Measurements from ENCODE around the gene FAM53B.

FAM53B gene

DNA sequence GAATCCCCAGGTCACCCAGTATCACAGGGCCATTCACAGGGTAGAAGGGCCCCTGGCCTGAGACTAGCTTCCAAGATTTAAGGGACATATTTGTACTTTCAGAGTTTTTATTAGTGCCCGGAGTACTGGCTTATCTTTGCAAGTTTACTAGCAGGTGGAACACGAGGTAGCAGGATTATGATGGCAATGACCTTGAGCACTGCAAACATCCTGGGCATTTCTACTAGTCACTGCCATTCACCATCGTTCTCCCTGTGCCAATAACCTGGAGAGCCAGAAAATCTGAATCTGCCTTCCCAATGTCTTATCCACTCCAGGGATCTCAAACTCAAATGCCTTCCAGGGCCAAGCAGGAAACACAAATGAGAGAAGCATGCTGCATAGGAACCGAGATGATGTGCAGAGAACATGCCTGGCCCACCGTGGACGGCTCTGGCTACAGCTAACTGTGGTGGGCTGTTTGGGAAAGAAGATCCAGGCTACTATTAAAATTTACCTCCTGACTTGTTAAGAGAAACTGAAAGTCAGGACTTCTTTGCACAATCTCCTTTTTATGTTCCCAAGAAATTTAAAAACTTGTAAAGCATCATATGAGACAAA, 16.7 kb downstream of the FAM53B start:
- DNase-seq: no peak

DNA sequence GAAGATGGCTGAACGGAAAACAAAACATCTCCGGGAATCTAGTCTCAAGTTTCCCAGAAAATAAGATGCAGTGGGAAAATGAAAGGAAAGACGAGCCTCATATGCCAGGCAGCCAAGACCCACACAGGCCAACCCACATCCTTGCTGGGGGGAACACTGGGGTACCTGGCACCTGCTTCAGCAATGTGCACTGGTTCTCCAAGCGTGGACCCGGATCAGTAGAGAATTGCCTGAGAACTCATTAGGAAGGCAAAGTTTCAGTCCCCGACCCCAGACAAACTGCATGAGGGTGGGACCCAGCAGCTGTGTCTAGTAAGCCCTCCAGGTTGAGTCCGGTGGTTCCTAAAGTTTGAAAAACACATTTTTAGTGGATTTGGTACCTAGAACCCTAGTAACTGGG, 18.4 kb downstream of the FAM53B start:
- DNase-seq: no peak

DNA sequence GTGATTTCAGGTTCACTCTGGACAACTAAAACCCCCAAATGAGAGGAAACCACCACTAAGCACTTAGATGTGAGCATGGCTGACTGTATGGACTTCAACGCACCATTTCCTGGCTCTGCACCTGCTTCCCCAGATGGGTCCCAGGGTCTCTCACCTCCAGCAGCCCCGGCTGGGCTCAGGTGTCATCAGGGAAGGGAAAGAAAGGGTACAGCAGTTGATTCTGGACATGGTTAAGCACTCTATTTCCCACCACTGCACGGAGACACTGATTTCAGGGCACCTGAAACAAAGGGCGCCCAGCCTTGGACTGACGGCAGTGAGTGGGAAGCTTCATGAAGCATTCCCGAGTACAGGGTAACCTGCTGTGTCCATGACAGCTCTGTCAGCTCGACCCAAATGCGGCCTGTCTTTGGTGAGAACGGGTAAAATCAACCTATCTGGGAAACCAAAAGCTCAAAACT, 19.0 kb downstream of the FAM53B start:
- DNase-seq: no peak

DNA sequence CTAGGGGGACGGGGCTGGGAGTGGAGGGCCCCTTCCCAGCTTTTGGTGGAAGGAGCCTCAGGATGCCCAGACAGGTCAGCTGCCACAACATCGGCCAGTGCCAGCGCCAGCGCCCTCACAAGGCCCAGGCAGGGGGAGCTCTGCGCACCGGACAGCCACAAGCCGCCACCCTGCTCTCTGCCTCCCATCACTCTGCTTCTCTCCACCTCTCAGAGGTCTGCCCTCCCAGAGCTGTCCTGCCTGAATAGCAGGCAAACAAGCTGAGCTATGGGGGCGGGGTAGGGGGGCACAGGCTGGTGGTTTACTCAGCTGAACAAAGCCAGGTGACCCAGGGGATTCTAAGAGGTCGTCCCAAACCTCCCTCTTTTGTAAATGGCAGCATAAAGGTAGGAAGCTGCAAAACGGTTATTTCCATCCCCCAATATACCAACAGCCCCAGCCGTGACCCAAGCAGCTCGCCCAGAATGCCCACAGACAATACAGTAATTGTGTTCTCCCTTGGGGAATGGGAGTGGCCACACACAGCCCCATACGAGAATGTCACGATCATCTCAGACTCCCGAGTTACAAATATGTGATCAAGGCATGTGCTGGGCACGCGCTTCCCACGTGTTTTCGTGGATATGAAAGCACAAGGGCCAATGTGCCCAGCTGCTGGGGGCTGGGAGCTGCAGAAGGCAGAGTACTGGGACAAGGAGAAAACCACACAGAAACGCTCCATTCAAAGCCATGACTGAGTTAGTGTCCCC, 19.7 kb downstream of the FAM53B start:
- no peak for DNase-seq

DNA sequence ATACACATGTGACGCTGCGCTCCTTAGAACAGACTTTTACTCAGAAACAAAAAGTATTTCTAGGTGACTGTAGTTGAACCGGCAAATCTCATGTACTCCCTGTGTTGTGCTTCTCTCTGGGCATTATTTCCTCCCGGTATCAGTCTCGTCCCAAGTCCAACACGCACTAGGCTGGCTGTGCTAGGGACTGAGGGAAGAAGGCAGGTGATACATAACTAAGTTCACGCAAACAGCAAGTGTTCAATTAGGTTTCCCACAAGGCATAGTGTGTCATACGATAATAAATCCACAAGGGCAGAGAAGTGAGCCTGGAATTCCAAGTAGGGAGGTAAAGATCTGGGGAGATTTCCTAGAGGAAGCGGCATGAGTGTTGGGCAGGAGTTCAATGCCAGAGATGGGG, 20.4 kb downstream of the FAM53B start:
- no peak for DNase-seq

DNA sequence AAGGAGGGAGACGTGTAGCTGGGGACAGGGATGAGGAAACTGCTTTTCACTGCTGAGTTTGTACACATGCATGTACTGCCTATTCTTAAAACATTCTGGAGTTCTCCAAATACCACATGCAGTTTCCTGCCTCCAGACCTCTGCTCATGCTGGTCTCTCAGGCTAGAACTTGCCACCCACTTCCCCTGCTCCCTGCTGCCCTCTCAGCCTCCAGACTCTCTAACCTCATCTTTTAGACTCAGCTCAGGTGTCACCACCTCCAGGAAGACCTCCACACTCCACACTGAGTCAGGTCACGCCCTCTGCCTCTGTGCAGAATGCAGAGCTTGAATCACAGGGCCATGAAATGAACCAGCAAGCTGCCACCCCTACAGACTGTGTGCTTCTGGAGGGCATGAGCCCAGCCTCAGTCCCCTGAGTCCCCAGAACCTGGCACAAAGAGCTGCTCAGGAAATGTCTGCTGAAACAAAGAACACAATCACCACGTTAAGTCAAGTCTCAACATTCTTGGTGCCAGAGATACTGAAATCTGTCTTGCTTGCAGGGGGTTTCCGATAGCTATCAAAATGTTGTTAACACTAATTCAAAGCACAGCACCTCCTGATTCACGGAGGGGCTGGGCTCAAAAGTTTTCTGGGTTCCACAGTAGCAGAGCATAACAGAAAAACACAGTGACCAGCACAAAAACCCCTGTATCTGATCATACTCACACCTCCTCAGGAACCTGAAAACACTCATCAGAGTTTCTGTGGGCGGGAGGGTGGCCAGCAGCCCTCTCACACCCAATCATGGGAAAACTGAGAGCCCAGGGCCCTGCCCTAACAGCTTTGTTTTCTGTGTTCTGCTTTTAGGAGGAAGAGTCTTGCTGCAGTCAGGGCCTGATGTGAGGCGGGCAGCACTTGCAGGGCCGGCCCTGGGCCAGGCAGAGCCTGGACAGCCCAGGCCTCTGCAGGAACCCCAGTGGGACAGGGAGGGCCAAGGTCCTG, 21.1 kb downstream of the FAM53B start:
- DNase-seq: peak; percentile 83

DNA sequence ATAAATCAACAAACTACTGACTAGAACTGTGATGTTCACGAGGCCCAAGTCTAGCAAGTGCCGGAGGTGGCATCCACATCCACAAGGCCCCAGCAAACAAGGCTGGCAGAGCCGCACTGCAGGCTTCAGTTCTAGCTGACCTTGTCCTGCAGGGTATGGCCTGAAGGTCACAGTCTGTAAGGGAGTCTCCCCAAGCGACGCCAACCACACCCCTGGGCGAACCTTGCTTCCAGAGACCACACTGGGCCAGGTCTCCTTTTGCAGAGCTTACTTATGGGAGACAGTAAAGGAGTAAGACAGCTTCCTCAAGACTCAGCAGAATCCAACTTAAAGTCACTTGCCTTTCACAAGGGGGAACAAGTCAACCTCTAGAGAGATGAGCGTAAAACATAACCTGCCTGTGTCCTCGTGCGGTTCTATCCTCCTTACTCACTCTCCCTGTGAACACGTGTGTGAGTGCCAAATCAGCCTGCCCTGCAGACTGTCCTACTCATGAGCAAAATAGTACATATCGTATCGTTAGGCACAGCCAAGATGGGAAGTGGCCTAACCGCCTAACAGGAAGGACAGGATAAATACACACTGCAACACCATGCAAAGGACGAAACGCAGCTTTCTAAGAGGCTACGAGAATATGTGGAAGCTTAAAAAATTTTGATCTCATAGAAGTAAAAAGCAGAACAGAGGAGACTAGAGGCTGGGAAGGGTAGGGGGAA, 22.7 kb downstream of the FAM53B start:
- DNase-seq: no peak

DNA sequence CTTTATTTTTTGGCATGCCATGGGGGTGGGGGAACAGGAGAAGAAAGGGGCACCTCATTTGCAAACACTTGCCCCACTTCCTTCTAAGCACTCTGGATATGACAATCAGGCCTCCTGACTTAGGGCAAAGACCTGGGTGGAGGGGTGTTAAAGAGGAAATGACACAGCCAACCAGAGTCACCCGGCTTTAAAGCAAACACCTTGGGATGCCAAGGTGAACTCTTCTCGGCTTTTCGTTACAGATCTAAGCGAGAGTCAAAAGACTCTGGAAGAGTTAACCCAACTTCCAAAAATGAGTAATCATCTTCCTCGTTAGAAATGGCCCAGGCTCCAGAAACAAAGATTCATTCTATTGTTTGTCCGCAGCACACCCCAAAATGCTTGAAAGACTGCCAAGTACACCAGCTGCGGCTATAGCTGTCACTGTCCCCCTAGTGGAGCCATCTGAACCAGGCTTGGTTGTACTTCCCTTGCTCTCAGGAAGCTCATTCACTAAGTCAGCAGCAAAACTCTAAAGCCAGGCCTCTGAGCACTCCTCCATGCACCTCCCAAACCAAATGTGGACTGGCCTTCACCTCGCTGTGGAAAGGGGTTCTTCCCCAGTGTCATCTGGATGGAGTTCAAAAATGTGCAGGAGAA, 24.8 kb downstream of the FAM53B start:
- DNase-seq: peak; percentile 90

DNA sequence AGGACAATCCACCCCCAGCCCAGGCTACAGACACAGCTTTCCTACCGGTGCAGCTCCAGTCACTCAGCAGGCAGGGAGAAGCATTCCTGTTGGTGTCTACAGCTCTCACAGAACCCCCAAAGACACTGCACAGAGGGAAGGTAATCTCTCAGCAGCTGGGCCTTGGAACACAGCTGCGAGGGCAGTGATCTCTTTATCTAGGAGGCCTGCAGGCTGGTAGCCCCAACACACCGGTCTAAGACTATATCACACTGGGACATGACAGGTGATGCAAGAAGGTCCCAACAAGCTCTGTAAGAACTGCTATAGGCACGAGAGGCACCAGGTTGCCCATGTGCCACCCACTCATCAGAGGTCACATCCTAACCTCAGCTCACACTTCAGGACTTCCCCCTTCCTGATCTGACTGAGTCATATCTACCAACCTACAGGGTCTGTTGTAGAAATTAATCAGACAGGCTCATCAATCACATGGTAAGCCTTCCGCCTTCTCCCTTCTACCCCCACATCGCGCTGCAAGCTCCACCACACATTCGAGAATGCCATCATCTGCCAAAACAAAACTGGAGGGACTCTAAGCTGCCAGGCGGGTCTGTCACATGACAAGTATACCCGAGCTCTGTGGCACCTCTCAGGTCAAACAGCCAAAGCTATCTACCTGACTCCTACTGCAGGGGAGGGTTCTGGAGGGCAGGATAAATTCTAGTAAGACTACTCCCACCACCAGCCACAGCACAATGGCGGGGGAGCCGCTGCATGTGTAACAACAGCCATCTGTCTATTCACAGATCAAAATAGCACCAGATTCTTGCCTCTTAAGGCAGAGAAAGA, 26.1 kb downstream of the FAM53B start:
- peak; percentile 96 for DNase-seq

DNA sequence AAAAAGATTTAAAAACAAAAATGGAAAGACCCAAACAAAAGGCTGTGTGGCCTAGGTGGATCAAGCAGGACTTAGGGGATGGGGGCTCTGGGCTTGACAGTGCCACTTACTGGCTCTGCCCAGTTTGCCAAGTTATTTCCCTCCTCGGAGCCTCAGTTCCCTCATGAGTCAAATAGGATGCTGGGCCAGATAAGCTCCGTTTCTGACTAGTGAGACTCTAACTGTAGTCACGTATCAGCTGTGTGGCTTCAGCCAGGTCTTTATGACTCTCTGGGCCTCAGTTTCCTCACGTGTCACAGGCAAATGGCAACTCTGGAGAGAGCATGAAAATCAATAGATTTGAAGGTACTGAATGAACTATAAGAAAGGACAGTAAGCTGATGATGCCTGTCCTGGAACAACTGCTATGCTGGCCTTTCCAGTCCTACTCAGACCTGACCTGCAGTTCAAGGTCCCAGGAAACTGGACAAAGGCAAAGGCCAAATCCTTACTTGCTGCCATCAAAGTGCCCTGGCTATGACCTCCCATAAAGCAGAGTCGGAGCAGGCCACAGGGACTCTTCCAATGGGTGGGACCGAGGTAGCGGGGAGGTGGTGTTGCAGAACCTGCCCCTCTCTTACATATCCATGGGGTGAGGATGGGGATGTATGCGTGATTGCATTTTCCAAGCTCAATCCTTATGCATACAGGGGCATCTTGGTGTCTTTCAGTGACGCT, 27.0 kb downstream of the FAM53B start:
- DNase-seq: no peak

DNA sequence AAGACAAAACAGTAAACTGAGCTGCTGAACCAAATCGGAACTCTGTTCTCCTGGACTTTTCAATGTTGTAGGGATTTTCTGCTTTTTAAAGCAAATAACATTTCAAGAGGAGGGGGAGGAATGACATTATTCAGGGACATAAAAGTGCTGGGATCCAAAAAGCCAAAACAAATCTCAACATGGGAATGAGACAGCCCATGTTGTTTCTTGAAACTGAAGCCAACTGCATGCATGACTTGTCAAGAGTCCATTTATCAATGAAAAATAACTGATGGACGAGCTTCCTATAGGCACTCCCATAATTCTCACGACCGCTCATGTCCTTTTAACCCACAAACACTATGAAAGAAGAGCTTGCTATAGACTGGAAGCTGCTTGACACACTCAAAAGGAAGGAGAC, 27.8 kb downstream of the FAM53B start:
- no peak for DNase-seq

DNA sequence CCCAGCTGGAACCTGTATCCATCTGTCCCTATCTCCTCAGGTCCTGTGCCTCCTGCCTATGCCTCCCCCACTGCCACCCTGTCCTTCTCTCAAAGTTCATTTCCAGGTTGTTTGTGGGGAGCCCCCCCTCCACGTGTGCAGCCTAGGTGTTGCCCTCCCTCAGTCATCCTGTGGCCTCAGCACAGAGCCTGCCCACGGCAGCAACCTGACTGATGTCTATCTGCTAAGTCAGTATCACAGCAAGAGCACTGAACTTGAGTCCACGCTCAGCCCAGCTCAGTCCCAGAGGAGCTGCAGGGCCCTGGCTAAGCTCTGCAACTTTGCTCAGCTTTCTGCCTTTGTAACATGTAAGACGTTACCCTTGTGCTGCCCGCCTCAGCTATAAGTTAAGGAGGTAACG, 28.7 kb downstream of the FAM53B start:
- DNase-seq: no peak

DNA sequence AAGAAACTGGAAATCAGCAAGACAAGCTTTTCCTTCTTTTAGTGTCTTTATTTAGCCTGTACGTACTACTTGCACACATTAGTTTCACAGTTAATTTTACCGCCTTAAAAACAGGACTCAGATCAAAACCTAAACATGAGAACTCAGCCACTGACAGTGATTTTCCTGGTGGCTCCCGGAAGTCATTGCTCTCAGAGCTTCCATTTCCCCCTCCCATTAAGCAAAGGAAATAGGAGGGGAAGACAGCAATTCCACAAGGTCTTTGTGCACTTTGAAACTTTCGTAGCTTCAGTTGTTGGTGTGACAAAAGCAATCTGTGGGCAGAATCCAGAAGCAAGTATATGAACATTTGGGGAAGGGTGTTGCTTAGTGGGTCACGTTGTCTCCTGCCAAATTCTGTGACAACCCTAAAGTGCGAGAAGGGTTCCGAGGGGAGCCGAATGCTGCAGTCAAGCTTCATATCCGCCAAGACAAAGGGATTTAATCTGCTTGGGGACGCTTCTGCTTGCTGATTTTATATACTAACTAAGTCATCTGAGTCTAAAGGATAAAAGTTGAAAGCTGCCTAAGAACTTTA, 30.4 kb downstream of the FAM53B start:
- DNase-seq: no peak

DNA sequence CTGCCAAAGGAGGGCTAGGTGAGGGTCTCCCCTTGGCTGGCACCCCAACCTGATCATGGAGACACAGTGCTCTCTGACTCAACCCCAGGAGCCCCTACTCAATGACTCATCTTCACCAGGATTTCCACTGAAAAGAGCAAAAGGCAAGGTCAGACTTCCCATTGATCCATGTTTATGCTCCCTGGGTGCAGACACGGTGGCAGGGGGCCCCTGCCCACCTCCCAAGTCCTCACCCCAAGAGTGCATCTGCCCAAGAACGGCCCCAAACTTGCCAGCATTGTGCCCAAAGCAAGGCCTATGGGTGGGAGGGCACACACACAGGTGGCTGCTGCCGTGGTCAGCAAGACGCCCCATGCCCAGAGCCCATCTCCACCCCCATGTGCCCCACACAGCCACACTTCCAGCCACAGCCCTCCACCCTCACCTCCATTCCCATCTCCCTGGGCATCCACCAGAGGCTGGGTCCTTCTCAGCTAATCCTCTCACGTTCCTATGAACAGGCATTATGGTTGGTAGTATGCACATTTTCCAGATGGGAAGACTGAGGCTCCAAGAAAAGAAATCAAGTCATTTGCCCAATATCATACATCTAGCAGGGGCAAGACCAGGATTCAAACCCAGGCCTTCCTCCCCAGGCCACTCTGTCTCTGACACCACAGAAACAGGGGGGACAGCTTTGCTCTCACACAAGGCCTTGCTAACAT, 31.3 kb downstream of the FAM53B start:
- no peak for DNase-seq

DNA sequence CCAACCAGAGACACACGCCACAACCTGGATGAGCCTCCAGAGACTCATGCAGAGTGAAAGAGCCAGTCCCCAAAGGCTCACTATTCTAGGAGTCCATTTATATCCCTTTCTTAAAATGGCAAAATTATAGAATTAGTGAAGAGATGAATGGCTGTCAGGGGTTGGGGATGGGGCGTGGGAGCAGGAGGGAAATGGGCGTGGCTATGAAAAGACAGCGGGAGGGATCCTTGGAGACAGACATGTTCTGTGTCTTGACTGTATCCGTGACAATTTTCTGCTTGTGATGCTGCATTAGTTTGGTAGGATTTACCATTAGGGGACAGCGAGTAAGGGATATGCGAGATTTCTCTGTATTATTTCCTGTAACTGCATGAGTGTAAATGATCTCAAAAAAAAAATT, 33.0 kb downstream of the FAM53B start:
- DNase-seq: no peak

DNA sequence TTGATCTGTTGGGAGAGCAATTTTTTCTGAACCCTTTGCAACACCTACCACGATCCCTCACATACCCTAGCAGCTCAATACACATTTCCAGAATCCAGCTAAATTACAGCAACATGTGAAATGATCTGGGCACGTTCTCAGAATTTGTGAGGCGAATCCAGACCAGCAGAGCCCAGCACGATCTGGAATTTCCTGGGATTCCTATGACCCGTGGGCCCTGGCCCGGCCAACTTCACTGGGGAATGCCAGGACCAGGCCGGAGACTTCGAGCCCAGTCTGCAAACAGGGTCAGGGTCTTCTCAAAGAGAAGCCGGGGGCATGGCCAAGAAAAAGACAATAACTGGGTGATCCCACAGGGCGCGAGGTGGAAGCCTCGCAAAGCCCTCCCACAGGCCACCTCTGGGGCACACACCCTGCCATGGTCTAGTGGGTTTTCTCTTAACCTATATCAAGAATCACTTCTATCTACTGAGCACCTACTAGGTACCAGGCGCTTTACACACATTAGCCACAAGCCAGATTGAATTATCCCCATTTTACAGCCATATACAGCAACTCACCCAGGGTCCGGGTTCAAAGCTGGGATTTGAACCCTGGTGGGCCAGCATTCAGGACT, 33.8 kb downstream of the FAM53B start:
- no peak for DNase-seq

DNA sequence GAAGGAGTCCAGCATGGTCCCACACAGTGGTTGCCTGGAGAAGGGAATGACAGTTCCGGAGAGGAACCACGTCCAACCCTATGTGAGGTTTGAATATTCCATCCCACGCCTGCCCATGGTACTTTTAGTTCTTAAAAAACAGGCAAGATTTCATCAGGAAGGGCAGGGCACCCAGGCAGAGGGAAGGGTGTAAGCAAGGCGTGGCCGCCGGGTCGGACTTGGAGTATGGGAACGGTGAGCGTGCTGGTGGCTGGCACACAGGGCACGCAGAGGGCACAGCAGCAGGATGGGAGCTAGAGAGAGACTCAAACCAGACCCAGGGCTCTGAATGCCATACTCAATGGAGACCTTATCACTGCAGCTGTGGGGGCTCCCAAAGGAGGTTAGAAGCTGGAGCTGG, 34.3 kb downstream of the FAM53B start:
- DNase-seq: no peak

DNA sequence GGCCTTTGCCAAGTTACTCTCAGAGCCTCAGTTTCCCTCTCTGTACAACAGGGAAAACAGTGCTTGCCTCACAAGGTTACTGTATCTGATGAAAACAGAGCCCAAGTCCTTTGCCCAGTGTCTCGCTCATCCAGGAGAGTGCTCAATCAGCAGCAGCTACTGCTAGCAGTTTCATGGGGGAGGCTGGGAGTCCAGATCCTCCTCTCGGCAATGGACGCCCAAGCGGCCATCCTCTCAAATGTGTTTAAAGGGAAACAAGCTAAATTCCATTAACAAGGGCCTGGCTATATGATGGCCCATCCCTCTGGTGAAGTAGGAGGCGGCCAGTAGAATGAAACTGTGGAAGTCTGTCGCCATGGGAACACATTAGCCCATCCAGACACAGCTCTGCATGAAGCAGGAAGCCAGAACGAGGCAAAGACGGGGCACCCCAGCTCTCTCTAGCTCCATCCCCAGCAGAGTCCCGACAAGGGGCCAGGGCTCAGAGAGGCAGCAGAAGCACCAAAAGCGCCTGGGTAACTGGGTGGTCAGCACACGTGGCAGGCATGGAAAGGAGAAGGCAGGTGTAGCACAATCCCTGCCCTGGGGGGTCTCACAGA, 35.2 kb downstream of the FAM53B start:
- DNase-seq: no peak

DNA sequence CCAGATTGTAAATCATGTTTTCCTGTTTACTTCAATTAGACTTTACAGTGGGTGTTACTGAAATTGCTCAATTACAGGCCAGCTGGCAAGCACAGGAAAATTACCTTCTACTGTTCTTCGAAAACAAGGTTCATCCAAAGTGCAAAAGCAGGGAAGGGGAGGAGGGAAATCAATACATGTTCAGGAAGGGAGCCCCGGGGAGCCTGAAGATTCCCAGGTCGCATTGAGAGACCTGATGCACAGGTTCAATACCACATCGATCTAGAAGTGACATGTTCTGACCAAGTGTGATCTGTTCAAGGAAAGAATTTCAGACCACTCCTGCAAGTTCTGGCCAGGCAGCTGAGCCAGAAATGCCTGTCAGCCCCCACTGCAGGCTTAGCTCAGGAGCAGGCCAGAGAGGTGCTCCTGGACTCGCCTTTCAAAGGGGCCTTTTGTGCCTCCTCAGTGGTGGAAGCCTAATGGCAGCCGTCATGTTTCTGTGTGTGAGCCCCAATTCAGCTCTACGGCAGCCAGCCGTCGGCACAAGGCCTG, 35.9 kb downstream of the FAM53B start:
- no peak for DNase-seq
